Subcutaneous abdominal adipose tissue (tissue), 5 donors: ENCODE measurements around the gene MAST2.

Experiments used
- H3K27ac ChIP-seq: one replicate; pipeline ENCODE4 v1.7.0; 2013; ENCODE audit warnings: low read depth, mild to moderate bottlenecking, inconsistent platforms, low read length, moderate library complexity
- H3K27me3 ChIP-seq, 5 donors: one replicate each; pipeline ENCODE4 v1.7.0; 2013; ENCODE audit warnings: low read length in 5 of 5, inconsistent platforms in 1 of 5; ENCODE audit not compliant: control insufficient read depth in 5 of 5, insufficient read depth in 4 of 5
- H3K36me3 ChIP-seq, 5 donors: one replicate each; pipeline ENCODE4 v1.7.0; 2013; ENCODE audit warnings: low read length in 5 of 5; ENCODE audit not compliant: control insufficient read depth in 5 of 5, insufficient read depth in 5 of 5
- H3K4me1 ChIP-seq, 5 donors: one replicate each; pipeline ENCODE4 v1.7.0; 2013; ENCODE audit warnings: low read length in 5 of 5, mild to moderate bottlenecking in 3 of 5, moderate library complexity in 1 of 5; ENCODE audit not compliant: control insufficient read depth in 5 of 5, insufficient read depth in 5 of 5
- H3K4me3 ChIP-seq, 5 donors: one replicate each; pipeline ENCODE4 v1.7.0; 2013; ENCODE audit warnings: low read length in 5 of 5, low read depth in 1 of 5
- H3K9ac ChIP-seq, 5 donors: one replicate each; pipeline ENCODE4 v1.7.0; 2013; ENCODE audit warnings: low read length in 5 of 5, mild to moderate bottlenecking in 4 of 5, moderate library complexity in 3 of 5
- H3K9me3 ChIP-seq, 5 donors: one replicate each; pipeline ENCODE4 v1.7.0; 2013; ENCODE audit warnings: low read length in 5 of 5; ENCODE audit not compliant: control insufficient read depth in 5 of 5
- donor health status: healthy.
- donor health status: healthy.
- donor health status: healthy.
- donor health status: healthy.
- donor health status: healthy.

MAST2 gene

DNA sequence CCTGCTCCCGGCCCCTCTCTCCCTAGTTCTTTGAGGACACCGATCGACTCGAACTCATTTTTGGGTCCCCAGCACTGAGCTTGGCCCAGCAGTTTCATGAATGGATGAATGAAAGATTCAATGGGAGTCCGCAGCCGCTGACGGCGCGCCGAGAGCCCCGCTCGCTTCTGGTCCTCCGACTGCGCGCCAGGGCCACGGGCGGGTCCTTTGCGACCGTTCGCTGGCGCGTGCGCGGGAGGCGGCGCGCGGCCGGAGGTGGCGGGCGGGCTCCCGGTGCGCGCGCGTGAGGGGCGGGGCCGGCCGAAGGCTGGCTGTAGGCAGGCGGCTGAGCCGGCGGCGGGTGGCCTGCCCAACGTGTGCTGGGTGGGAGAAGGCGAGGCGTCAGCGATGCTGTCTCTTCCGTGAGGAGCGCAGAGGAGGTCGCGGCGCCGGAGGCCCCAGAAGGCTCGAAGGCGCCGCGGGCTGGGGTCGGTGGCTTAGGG is at the start of gene MAST2:
TSS of gene MAST2 (plus strand) at position 314 of the 482 bp plus-strand sequence. CDS start 284 bp downstream, outside the sequence.
- Histone ChIP-seq H3K9me3 (no peaks in the 10 kb centered on the region), H3K27ac (peak within 1 kb of the TSS; percentile 81), H3K4me1 (peaks cover 4 to 26% (median 17%) of the 10 kb centered on the region in 5 donors), H3K9ac (peak within 1 kb of the TSS in 4 of 5 donors; percentile 27 to 78 (median 72)), H3K36me3 (peaks cover 0 to 2% (median 0%) of the 10 kb centered on the region in 5 donors), H3K4me3 (peak within 1 kb of the TSS; percentile 67 to 79 (median 74)), H3K27me3 (no peaks in the 10 kb centered on the region)

DNA sequence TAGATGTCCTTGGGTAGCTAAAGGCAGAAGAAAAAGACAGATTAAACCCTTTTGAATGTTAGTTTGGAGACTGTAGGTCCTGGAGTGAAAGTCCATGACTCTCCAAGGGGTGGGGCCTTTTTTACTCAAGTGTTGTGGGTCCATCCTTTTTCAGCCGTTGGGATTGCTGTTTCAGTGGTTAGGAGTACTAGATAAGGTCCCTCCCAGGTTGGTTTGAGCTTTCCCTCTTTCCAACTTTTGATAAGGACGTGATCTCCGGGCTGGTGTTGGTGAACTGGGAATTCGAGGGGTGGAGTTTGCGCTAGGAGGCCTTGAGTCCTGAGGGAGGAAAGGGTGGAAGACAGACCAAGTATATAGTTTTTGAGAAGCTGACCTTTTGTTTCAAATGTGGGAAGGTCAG is 47.7 kb upstream of the MAST2 start:
- H3K4me1 ChIP-seq: peaks cover 0 to 10% (median 5%) of the 10 kb centered on the region in 5 donors
- no peaks in the 10 kb centered on the region for H3K36me3 ChIP-seq
- H3K9ac ChIP-seq: no peak overlapping the region
- H3K27ac ChIP-seq: no peak overlapping the region
- no peak overlapping the region for H3K4me3 ChIP-seq
- no peaks in the 10 kb centered on the region for H3K27me3 ChIP-seq
- peaks cover 0 to 8% (median 3%) of the 10 kb centered on the region in 5 donors for H3K9me3 ChIP-seq

DNA sequence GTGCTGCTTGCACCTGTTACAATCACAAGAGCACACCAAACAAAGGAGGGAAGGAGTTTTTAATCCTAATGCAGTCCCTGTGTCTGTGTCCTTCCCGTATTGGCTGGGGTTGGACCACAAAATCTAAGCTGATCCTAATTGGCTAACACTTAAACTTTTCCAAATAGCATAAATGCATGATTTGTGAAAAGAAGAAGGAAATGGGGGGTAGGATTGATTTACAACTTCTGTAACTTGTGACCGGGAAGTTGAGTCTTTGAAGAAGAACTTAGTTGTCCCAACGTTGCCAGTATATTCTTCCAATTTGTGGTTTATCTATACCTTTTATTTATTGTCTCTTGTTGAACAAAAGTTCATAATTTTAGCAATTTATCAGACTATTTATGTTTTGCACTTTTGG is 41.1 kb upstream of the MAST2 start:
- Histone ChIP-seq H3K9me3 (no peaks in the 10 kb centered on the region), H3K27me3 (no peaks in the 10 kb centered on the region), H3K9ac (no peak overlapping the region), H3K27ac (no peak overlapping the region), H3K36me3 (no peaks in the 10 kb centered on the region), H3K4me1 (peaks cover 0 to 5% (median 0%) of the 10 kb centered on the region in 5 donors), H3K4me3 (no peak overlapping the region)

DNA sequence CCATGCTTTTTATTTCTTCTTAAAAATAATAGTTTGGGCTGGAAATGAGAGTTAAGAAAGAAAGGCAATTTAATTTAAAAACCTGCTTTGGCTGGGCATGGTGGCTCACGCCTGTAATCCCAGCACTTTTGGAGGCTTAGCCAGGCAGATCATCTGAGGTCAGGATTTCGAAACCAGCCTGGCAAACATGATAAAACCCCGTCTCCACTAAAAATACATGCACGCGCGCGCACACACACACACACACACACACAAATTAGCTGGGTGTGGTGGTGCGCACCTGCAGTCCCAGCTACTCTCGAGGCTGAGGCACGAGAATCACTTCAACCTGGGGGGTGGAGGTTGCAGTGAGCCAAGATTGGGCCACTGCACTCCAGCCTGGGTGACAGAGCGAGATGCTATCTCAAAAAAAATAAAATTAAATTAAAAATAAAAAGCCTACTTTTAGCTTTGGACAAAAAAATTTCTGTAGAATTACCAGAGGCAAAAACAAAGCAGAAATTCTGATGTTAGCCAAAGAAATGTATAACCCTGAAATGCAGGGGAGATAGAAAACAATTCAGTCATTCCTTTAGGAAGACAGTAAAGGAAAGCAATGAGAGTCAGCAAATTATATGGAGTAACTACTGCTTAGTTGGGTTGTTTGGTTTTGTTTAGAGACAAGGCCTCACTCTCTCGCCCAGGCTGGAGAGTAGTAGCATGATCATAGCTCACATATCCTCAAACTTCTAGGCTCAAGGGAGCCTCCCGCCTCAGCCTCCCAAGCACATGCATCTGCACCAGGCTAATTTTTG is 37.2 kb upstream of the MAST2 start:
- Histone ChIP-seq H3K4me1 (peaks cover 0 to 5% (median 0%) of the 10 kb centered on the region in 5 donors), H3K27ac (no peak overlapping the region), H3K36me3 (no peaks in the 10 kb centered on the region), H3K9me3 (no peaks in the 10 kb centered on the region), H3K27me3 (no peaks in the 10 kb centered on the region), H3K4me3 (no peak overlapping the region), H3K9ac (no peak overlapping the region)

DNA sequence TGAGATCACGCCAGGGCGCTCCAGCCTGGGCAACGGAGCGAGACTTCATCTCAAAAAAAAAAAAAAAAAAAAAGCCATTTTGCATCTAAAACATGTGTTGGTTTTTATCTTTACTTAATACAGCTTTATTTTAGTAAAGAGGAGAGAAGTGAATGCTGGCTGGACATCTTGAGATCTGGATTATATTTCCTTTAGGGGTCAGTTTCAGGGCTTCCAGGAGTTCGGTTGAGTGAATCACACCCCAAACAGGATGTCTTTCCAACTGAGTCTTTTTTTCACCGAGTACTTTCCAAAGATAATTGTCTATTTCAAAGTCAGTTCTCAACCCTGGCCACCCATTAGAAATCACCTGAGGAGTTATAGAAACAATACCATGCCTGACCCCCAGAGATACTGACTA is 36.4 kb upstream of the MAST2 start:
- H3K27me3 ChIP-seq: no peaks in the 10 kb centered on the region
- no peak overlapping the region for H3K27ac ChIP-seq
- H3K4me3 ChIP-seq: no peak overlapping the region
- H3K36me3 ChIP-seq: no peaks in the 10 kb centered on the region
- H3K4me1 ChIP-seq: peaks cover 0 to 5% (median 0%) of the 10 kb centered on the region in 5 donors
- no peak overlapping the region for H3K9ac ChIP-seq
- no peaks in the 10 kb centered on the region for H3K9me3 ChIP-seq

DNA sequence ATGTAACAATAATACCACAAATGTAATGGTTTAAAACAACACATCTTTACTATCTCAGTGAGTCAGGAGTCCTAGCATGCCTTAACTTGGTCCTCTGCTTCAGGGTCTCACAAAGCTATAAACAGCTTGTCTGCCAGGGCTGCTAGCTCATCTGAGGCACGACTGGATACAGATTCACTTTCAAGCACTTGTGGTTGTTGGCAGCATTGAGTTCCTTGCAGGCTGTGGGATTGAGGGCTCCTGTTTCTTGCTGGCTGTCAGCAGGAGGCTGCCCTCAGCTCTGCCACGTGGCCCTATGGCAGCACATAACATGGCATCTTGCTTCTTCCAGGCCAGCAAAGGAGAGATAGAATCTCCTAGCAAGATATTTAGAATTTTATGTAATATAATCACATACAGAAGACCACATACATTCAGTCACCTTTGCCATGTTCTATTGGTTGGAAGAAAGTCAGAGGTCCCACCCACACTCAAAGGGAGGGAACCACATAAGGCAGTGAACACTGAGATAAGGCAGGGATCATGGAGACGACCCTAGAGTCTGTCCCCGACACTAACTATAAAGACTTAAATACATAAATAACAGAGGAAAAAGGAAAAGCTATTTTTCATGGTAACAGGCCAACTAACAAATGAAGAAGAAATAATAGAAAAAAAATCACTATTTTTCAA is 34.0 kb upstream of the MAST2 start:
- no peak overlapping the region for H3K9ac ChIP-seq
- no peaks in the 10 kb centered on the region for H3K27me3 ChIP-seq
- H3K36me3 ChIP-seq: no peaks in the 10 kb centered on the region
- no peak overlapping the region for H3K27ac ChIP-seq
- H3K4me1 ChIP-seq: peaks cover 0 to 4% (median 0%) of the 10 kb centered on the region in 5 donors
- no peaks in the 10 kb centered on the region for H3K9me3 ChIP-seq
- no peak overlapping the region for H3K4me3 ChIP-seq

DNA sequence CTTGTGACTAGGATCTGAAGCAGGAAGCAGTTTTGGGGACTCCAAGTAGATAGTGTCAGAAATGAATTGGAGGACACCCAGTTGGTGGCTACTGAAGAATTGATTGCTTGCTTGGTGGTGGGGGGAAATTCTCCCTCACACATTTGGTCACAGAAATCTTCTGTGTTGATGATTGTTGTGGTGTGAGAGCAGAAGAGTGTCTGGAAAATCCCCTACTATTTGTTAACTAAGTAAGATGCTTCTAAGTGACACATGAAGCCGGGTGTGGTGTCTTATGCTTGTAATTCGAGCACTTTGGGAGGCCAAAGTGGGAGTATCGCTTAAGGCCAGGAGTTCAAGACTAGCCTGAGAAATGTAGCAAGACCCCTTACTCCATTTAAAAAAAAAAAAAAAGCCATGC is 30.4 kb upstream of the MAST2 start:
- Histone ChIP-seq H3K9me3 (no peaks in the 10 kb centered on the region), H3K9ac (no peak overlapping the region), H3K27me3 (no peaks in the 10 kb centered on the region), H3K27ac (no peak overlapping the region), H3K36me3 (no peaks in the 10 kb centered on the region), H3K4me3 (no peak overlapping the region), H3K4me1 (no peaks in the 10 kb centered on the region)

DNA sequence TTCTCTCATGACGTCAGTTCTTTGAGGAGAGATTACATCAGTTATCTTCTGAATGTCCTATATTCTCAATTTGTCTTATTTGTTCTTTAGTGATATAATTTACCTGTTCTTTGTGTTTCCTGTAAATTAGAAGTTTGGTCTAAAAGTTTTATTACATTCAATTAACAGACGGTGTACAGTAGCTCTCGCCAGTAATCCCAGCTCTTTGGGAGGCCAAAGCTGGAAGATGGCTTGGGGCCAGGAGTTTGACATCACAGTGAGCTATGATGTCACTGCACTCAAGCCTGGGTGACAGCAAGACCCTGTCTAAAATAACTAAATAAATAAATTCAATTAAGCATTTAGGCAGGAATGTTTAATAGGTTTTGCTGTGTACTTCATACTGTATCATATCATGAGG is 27.6 kb upstream of the MAST2 start:
- Histone ChIP-seq H3K27ac (no peak overlapping the region), H3K9me3 (no peaks in the 10 kb centered on the region), H3K4me3 (no peak overlapping the region), H3K9ac (no peak overlapping the region), H3K4me1 (no peaks in the 10 kb centered on the region), H3K27me3 (no peaks in the 10 kb centered on the region), H3K36me3 (no peaks in the 10 kb centered on the region)

DNA sequence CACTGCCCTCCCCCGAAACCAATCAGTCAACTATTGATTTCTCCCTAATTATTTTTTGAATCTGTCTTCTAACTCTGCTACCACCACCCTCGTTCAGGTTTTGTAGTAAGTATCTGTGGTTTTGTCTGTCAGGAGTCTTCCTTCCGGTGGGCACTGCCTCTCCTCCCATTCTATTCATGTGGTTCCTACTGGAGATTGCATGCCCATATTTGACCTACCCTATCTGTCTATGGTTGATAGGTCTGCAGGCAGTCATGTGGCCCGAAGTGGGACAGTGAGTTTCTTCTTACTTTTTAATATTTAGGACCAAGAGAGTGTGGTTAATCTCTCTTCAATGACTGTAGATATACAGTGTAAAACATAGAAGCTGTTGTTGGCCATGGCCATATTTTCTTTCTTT is 17.8 kb upstream of the MAST2 start:
- no peak overlapping the region for H3K9ac ChIP-seq
- H3K4me3 ChIP-seq: no peak overlapping the region
- H3K4me1 ChIP-seq: no peaks in the 10 kb centered on the region
- no peaks in the 10 kb centered on the region for H3K9me3 ChIP-seq
- no peak overlapping the region for H3K27ac ChIP-seq
- H3K27me3 ChIP-seq: peaks cover 0 to 2% (median 0%) of the 10 kb centered on the region in 5 donors
- no peaks in the 10 kb centered on the region for H3K36me3 ChIP-seq

DNA sequence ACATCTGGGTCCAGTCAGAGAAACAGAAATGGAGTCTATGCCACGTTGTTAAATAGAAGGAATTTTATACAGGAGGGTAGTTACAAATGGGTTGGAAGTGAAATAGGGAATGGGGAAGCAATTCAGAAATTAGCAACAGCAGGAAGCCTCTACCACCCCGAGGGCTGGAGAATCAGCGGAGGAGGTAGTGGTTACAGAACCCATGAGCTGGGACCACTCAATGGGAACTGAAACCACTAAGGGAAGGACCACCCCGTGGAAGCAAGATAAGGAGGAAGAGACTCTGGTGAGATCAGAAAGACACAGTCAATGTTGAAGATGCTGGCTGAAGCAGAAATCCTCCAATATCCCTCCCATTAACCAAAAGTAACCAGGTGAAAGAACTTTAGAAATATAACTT is 15.5 kb upstream of the MAST2 start:
- Histone ChIP-seq H3K36me3 (no peaks in the 10 kb centered on the region), H3K4me3 (no peak overlapping the region), H3K9ac (no peak overlapping the region), H3K27ac (no peak overlapping the region), H3K9me3 (no peaks in the 10 kb centered on the region), H3K27me3 (peaks cover 0 to 2% (median 0%) of the 10 kb centered on the region in 5 donors), H3K4me1 (no peaks in the 10 kb centered on the region)
